Measurements from ENCODE around the gene EXOC3L4.
"Not testable (repeated sequence)": the region's sequence is repeated elsewhere in the genome, so short reads cannot be mapped to it uniquely, and the experiment has no call there.

The EXOC3L4 gene

GRCh38 chr14:103136388-103137271 lies 42.1 kb downstream of the EXOC3L4 start:
- no peak for FAIRE-seq

DNA sequence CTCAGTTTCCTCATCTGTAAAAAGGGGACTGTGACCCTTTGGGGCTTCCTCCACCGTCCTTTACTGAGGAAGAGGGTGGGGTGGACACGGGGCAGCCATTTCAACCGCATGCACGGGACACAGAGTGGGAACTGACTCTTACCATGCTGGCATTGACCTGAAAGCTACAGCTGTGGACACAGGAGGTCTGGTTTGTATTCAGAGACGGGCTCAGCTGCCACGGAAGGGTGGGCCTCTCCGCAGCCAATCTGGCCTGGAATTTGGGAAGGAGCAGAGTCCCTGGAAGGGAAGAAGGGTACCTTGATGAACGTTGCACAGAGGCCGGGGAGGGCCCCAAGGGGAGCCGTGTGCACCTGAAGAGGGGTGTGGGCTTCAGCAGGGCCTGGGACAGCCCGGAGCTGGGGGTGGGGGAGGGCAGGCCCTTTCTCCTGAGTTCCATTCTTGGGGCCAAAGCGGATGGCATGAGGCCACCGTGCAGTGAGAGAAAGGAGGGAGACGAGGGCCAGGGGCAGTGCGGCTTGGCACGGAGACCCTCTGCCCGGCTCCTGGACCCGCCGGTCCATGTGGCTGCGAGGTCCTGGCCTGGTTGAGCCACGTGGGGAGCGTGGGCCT lies 43.3 kb downstream of the EXOC3L4 start:
- FAIRE-seq: no peak

GRCh38 chr14:103138301-103139131 lies 44.0 kb downstream of the EXOC3L4 start:
- FAIRE-seq: no peak

GRCh38 chr14:103139132-103140025 lies 44.9 kb downstream of the EXOC3L4 start:
- FAIRE-seq: no peak

DNA sequence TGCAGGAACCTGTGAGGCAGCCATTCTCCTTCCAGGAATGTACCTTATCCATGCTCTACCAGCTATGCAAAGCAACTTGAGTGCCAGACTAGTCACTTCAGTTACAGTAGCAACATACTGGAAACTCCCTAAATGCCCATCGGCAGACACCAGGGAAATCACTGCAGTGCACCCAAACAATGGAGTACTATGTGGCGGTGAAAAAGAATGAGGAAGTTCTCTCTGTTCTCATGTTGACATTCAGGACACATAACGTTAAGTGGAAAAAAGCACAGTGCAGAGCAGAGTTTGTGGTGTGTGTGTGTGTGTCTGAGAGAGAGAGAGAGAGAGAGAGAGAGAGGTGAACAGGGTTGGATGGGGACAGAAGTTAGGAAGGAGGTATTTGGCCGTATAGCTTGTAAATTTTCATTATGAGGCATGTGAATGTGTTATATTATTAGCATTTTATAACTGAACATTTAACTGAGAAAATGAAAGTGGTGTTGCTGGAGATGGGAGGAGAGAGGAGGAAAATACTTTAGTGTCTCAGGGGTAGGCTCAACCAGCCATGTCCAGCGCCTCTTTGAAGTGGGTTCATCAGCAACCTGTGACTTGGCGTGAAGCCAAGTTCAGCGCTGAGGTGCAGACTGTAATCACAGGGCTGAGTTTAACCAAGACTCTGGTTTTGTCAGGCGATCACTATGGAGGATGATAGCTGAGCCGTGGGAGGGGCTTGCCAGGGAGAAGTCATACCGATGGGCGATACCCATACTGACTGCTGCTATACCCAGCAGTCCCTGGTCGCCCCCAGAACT lies 46.0 kb downstream of the EXOC3L4 start:
- no peak for FAIRE-seq

- no peak for FAIRE-seq
Measured at GRCh38 chr14:103141117-103141796, 46.7 kb downstream of the EXOC3L4 start.

DNA sequence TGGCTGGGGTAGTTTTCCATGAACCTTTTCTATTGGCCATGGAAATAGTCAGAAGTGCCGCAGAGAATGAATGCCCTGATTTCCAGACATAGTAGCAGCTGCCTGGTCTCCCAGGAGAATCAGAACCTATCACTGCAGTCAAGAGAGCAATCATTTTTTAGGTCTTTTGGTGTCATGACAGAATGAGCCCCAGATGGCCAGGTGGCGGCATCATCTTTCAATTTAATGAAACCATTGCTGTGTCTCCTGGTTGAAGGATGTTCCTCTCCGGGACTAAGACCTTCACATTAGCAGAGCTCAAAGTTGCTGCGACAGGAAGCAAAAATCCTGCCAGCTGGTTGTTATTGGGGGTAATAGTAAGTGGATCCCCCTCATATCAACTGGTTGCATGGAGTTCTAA lies 47.5 kb downstream of the EXOC3L4 start:
- FAIRE-seq: no peak

GRCh38 chr14:103142721-103143302 lies 48.3 kb downstream of the EXOC3L4 start:
- FAIRE-seq: no peak

DNA sequence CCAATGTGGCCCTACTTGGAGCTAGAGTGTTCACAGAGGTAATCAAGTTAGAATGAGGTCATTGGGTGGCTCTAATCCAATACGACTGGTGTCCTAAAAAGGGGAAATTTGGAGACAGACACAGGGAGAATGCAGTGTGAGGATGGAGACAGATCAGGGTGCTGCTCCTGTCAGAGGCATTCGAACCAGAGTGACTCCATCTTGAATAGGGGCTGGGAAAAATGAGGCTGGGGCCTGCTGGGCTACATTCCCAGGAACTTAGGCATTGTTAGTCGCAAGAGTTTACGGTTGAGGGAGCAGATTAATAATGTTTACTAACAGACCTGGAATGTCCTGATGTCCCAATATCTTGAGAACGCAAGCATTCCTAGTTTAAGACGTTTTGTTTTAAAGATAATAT lies 49.0 kb downstream of the EXOC3L4 start:
- FAIRE-seq: no peak

GRCh38 chr14:103144085-103144484 lies 49.6 kb downstream of the EXOC3L4 start:
- FAIRE-seq: no peak

- FAIRE-seq: no peak
Measured at GRCh38 chr14:103146141-103146709, 51.7 kb downstream of the EXOC3L4 start.

GRCh38 chr14:103149351-103150237 lies 55.1 kb downstream of the EXOC3L4 start:
- FAIRE-seq: no peak

GRCh38 chr14:103151270-103151945 lies 56.9 kb downstream of the EXOC3L4 start:
- FAIRE-seq: no peak

GRCh38 chr14:103155010-103155409 lies 60.5 kb downstream of the EXOC3L4 start:
- FAIRE-seq: no peak

DNA sequence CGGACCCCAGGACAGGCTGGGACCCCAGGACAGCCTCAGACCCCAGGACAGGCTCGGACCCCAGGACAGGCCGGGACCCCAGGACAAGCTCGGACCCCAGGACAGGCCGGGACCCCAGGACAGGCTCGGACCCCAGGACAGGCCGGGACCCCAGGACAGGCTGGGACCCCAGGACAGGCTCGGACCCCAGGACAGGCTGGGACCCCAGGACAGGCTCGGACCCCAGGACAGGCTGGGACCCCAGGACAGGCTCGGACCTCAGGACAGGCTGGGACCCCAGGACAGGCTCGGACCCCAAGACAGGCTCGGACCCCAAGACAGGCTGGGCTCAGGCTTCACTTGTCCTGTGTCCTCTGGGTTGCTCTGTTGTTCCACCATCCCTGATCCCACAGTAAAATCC lies 60.9 kb downstream of the EXOC3L4 start:
- FAIRE-seq: not testable (repeated sequence)

DNA sequence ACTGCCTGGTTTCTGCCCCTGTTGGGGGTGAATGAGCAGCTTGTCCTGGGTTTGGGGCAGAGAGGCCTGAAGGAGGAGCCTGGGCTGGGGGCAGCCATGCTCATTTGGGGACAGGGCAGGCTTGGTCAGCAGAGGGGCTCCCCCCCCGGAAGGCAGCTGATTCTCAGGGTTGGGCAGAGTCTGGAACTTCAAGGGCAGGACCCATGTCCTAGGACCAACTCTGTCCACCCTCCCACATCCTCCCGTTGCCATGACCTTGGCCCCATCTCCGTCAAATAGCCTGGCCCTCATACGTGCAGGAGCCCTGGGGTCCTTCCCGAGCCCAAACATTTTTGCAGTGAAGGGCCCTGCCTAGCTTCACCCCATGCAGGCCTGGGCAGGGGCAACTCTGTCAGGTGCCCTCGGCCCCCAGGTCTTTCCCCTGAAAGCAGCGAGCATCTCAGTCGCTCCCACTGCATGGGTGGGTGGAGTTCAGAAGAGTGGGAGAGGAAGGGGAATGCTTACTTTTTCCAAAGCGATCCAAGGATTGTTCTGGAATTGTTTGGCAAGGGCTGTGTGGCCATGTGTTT lies 61.4 kb downstream of the EXOC3L4 start:
- no peak for FAIRE-seq

GRCh38 chr14:103156651-103157378 lies 62.3 kb downstream of the EXOC3L4 start:
- no peak for FAIRE-seq

All from TTC549 (cell line).